ENCODE results near the gene PHACTR3.

DNA sequence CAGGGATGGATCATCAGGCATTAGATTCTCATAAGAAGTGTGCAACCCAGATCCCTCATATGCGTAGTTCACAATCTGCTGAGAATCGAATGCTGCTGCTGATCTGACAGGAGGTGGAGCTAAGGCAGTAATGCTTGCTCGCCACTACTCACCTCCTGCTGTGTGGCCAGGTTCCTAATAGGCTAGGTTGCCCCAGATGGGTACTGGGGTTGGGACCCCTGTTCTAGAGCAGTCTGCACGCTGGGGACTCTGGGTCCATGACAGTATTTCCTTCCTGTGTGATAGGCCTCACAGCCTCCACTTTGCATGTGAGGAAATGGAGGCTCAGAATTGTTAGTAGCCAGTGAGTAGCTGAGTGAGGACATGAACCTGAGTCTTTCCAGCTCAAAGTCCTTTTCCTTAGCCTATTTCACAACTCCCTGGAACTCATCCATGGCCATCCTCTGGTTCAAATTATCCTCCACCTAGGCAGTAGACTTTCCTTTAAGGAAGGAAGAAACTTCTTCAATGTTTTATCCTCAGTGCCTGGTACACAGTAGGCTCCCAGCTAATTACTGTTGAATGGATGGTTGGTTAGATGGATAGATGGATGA is 211.9 kb downstream of the PHACTR3 start:
- TF ChIP-seq TAF1 (conservative IDR thresholded peaks at IDR 0.05): no peak
- TF ChIP-seq, protein P1, sequence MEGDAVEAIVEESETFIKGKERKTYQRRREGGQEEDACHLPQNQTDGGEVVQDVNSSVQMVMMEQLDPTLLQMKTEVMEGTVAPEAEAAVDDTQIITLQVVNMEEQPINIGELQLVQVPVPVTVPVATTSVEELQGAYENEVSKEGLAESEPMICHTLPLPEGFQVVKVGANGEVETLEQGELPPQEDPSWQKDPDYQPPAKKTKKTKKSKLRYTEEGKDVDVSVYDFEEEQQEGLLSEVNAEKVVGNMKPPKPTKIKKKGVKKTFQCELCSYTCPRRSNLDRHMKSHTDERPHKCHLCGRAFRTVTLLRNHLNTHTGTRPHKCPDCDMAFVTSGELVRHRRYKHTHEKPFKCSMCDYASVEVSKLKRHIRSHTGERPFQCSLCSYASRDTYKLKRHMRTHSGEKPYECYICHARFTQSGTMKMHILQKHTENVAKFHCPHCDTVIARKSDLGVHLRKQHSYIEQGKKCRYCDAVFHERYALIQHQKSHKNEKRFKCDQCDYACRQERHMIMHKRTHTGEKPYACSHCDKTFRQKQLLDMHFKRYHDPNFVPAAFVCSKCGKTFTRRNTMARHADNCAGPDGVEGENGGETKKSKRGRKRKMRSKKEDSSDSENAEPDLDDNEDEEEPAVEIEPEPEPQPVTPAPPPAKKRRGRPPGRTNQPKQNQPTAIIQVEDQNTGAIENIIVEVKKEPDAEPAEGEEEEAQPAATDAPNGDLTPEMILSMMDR (IDR thresholded peaks at IDR 0.05; ENCODE audit: low read depth, low read length, missing input control): no peak
- TF ChIP-seq RAD21 (IDR thresholded peaks at IDR 0.05): no peak
- no peak for TF ChIP-seq SP1 (IDR thresholded peaks at IDR 0.05)
- TF ChIP-seq REST (IDR thresholded peaks at IDR 0.05): no peak
- no peak for TF ChIP-seq ZBTB33 (IDR thresholded peaks at IDR 0.05)
- no peak for TF ChIP-seq HNF4G (IDR thresholded peaks at IDR 0.05)
- no peak for TF ChIP-seq ATF3 (IDR thresholded peaks at IDR 0.05)

Data from liver (tissue), 3 donors.